HG03159 (cell line): Measurements from ENCODE around the gene FGF12.
"Not testable (repeated sequence)": the region's sequence is repeated elsewhere in the genome, so short reads cannot be mapped to it uniquely, and the experiment has no call there.

Experiments used
- ATAC-seq: cut with Tn5 transposase; IDR thresholded peaks from one replicate; pipeline ENCODE4 v1.9.1; 2021; ENCODE audit warnings: mild to moderate bottlenecking, moderate library complexity; ENCODE audit not compliant: unreplicated experiment

FGF12 gene

GRCh38 chr3:192607798-192608197 lies 119.5 kb downstream of the FGF12 start:
- no peak for ATAC-seq

GRCh38 chr3:192597913-192598312 lies 129.4 kb downstream of the FGF12 start:
- no peak for ATAC-seq

DNA sequence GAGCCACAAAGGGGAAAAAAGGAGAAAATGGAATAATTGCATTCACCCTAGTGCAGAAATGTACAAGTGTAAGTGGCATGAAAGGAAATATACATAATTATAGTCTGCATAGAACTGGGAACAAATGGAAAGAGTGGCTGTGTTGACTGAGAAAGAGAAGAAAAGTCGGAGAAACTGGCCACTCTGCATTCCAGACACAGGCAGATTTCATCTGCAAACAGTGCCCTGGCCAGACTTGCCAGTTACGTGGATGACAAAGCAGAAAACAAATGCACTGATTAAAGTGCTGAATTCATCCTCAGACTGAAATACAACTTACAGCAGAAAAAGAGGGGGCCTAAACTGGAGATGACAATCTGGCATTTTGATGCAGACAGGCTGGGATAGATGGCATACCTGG lies 129.8 kb downstream of the FGF12 start:
- no peak for ATAC-seq

DNA sequence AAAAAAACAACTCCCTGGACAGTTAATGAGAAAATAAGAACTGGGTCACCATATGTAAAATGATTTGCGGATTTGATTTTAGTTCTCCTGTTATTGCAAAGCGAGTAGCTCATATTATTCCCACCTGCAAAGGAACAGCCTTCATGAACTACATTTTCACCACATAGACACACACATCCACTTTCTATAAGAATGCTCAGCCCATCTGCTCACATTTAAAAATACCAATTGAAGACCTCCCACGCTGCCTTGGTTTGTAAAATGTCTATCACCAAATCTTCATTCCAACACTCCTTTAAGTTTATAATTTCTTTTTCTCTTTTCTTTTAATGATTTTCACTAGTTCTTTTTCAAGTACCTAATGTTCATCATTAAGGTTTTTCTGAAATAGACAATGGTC lies 148.6 kb downstream of the FGF12 start:
- no peak for ATAC-seq

- ATAC-seq: no peak
These were observed 149.5 kb downstream of the FGF12 start for GRCh38 chr3:192577811-192578210.

DNA sequence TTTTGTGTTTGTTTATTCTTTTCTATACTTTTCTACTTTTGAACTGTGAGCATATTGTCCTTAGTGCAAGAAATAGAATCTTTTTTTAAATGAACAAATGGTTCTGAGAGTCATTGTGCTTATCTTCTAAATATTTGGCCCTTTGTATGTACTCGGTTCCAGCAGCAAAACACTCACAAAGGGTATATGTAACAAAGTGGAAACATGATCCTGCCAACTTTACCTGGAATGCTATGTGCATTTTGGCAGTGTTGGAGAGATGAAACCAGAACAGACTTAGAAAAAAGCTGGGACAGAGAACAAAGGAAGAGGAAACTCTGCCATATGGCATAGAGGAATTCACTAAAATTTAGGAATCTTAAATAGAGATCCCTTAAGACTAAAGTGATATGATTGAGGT lies 150.1 kb downstream of the FGF12 start:
- ATAC-seq: no peak

DNA sequence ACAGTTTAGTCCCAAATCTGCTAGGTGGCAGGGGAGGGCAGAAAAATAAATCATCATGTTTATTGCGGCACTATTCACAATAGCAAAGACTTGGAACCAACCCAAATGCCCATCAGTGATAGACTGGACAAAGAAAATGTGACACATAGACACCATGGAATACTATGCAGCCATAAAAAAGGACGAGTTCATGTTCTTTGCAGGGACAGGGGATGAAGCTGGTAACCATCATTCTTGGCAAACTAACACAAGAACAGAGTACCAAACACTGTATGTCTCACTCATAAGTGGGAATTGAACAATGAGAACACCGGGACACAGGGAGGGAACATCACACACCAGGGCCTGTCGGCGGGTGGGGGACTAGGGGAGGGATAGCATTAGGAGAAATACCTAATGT lies 150.6 kb downstream of the FGF12 start:
- not testable (repeated sequence) for ATAC-seq

GRCh38 chr3:192575879-192576506 lies 151.3 kb downstream of the FGF12 start:
- no peak for ATAC-seq

- no peak for ATAC-seq
These were observed 154.1 kb downstream of the FGF12 start for GRCh38 chr3:192573240-192573639.

- ATAC-seq: no peak
These were observed 156.2 kb downstream of the FGF12 start for GRCh38 chr3:192570821-192571791.

GRCh38 chr3:192570315-192570714 lies 157.0 kb downstream of the FGF12 start:
- ATAC-seq: no peak

DNA sequence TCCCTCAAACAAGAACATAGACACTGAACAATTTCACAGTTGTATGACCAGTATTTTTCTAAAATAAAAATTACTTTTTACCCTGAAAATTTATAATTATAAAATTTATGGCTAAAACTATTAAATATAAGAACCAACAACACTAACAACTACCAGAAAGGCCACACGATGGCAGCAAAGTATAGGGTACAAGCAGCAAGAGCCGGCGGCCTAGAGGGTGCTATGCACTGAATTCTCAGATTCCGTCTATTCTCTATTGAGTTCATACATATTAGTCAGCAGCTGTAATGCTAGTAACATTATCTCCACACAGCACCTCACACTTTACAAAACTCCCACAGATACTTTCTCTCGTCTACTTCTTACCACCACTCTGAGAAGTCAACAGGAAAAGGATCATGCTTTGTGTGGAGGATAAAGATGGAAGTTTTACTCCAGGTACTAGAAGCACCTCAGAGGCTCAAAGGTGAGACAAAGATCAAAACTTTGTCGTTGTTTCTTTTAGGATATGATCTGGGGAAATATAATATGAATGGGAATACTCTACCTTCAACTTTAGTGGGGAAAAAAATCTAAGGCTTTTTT lies 160.5 kb downstream of the FGF12 start:
- peak; percentile 88 for ATAC-seq

DNA sequence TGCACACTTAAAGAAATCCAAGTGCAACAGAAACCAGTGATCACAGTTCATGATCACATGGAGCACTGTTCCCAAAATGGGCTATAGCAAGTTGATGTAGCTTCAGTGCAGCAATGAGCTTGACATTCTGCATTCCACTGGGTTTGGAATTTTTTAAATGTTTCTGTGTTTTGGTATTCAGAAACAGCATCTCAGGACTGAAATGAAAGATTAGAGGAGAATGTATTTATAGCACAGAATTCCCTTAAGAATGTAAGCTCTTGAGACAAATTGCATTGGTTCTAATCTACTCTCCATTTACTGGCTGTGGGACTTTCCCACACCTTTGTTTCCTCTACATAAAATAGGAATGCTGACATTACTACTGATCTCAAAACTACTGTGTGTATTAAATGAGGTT lies 162.7 kb downstream of the FGF12 start:
- no peak for ATAC-seq

DNA sequence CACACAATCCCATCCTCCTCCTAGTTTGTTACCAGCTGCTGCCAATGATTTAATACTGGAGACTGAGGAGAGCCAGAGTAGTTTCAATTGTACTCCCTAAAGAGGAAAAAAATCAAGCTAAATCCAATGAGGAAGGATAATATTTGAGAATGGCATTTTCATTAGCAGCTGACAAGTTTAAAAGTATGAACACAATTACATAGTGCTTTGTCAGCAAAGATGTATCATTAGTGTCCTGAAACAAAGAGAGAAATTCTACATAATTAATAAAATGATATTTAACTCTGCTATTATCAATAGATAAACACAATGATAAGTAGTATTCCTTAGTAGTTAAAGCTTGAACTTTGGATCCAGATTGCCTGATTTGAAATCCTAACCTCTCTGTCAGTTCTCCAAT lies 163.9 kb downstream of the FGF12 start:
- no peak for ATAC-seq

- no peak for ATAC-seq
These were observed 173.6 kb downstream of the FGF12 start for GRCh38 chr3:192553707-192554106.

GRCh38 chr3:192550356-192550755 lies 177.0 kb downstream of the FGF12 start:
- no peak for ATAC-seq

- no peak for ATAC-seq
These were observed 182.0 kb downstream of the FGF12 start for GRCh38 chr3:192545333-192545732.

DNA sequence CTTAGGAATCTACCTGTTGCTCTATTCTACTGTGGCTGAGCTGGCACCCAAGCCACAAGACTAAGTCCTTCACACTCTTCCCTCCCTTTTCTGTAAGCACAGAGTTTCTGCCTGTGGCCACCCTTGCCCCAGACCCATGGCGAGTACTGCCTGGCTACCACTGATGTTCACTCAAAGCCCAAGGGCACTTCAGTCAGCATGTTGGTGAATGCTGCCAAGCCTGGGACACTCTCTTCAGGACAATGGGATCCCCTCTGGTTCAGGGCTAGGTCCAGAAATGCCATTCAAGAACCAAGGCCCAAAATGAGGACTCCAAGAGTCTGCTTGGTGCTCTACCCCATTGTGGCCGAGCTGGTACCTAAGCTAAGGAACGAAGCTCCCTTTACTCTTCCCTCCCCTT lies 184.2 kb downstream of the FGF12 start:
- ATAC-seq: no peak

DNA sequence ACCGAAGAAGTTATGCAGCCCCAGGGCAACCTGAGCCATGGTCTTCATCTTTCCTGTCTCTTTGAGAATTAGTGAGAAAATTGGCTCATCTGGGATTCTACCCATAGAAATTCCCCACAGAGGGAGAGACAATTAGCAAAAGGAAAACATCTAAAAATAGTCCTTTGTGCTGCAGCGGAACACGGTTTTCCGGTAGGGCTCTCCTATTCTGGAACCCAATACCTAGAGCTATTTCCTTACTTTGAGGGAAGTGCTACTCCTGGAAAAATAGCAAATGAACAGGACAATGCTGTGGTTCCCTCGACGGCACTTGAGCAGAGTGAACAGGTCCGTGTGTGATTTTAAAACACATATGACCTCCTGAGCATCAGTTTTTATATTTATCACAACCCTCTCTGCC lies 210.5 kb downstream of the FGF12 start:
- no peak for ATAC-seq

DNA sequence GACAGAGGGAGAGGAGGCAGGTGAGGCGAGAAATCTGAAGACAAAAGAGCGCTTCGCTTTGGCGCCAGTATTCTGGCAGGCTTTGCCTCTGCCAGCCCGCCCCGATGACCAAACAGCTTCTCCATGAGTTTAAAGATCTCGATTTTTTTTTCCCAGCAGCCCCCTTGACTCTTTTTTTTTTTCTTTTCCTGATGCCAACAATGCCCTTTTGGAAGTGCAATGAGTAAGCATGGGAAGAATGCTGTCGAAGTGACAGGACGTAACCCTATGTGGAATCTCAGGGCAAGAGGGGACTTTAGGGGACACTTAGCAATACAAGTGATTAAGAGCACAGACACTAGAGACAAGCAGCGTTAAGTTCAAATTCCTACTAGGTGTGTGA lies 211.7 kb downstream of the FGF12 start:
- ATAC-seq: no peak

DNA sequence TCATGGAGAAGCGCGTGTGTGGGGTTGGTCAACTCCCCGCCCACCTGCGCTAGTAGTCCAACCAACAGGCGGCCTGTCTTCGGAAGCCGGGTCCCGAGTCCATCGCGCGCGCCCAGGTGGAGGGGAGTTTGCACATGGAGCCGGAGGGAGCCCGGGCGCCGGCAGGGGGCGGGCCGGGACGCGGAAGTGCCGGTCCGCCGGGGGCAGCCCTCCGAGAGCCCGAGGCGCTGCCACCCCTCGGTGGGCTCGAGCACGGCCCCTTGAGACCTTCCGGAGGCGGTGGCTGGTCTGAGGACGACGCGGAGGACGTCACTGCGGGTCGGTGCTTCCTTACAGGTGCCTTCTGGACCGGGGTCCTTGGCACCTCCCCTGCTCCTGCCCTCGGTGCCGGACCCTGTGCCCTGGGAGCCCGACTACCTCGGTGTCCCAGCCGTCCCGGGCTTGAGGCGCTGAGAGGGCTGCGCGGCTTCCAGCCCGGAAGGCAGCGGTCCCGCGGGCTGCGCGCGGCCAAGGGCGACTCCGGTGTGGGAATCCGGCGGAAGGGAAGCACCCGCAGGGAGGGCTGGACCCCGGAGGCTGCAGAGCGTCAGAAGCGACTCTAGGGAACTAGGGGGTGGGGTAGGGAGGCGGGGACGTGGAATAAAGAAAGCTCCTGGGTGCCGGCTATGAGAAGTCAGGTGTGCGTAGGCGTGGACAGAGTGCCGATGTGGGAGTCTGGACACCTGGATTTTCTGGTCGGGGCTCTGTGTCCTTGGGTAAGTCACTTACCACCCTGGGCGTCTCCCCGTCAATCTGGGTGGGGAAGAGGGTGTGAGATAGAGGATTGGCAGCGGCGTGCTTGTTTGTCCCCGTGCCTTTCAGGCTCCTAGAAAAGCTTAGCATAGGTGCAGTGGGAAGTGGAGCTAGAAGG lies 212.3 kb downstream of the FGF12 start:
- no peak for ATAC-seq
